ENCODE data around the gene COL15A1.

- TF ChIP-seq CTCF (IDR thresholded peaks at IDR 0.05 in 8 of 11, conservative IDR thresholded peaks at IDR 0.05 in 3 of 11) = no peak
- TF ChIP-seq POLR2AphosphoS5 (IDR thresholded peaks at IDR 0.05) = peak in 1 of 3 donors; percentile 3
- no peak for TF ChIP-seq POLR2A (IDR thresholded peaks at IDR 0.05)
Observed at GRCh38 chr9:98944057-98944733, 488 bp downstream of the COL15A1 start.

Data from spleen (tissue), 7 donors.